ENCODE measurements around the gene PEAR1.

Gene PEAR1

GRCh38 chr1:156846643-156847042 is 46.9 kb upstream of the PEAR1 start:
- H3K4me3 ChIP-seq (ENCODE audit: low read depth, low read length): no peak overlapping the region
- in situ Hi-C loops (cut with HindIII; ENCODE audit: low sequenced_read_pairs): no loop called here
- no peak for TF ChIP-seq CTCF (IDR thresholded peaks at IDR 0.05; ENCODE audit: low read depth, low read length, missing control alignments)
- DNase-seq (ENCODE audit: low read depth): no peak

- no peak overlapping the region for H3K4me3 ChIP-seq (ENCODE audit: low read depth, low read length)
- DNase-seq (ENCODE audit: low read depth): no peak
- in situ Hi-C loops (cut with HindIII; ENCODE audit: low sequenced_read_pairs): no loop called here
- no peak for TF ChIP-seq CTCF (IDR thresholded peaks at IDR 0.05; ENCODE audit: low read depth, low read length, missing control alignments)
Observed at GRCh38 chr1:156847591-156848460, 45.7 kb upstream of the PEAR1 start.

- DNase-seq (ENCODE audit: low read depth): peak; percentile 70
- in situ Hi-C loops (cut with HindIII; ENCODE audit: low sequenced_read_pairs): no loop called here
- H3K4me3 ChIP-seq (ENCODE audit: low read depth, low read length): no peak overlapping the region
Observed at GRCh38 chr1:156848461-156849150, 44.9 kb upstream of the PEAR1 start.

GRCh38 chr1:156849151-156849496 is 44.4 kb upstream of the PEAR1 start:
- TF ChIP-seq CTCF (IDR thresholded peaks at IDR 0.05; ENCODE audit: low read depth, low read length, missing control alignments): no peak
- DNase-seq (ENCODE audit: low read depth): no peak
- no peak overlapping the region for H3K4me3 ChIP-seq (ENCODE audit: low read depth, low read length)

More at GRCh38 chr1:156848461-156849150, 44.9 kb upstream of the PEAR1 start:
- no peak for TF ChIP-seq CTCF (IDR thresholded peaks at IDR 0.05; ENCODE audit: low read depth, low read length, missing control alignments)

GRCh38 chr1:156851779-156852417 is 41.6 kb upstream of the PEAR1 start:
- in situ Hi-C loops (cut with HindIII; ENCODE audit: low sequenced_read_pairs): no loop called here
- H3K4me3 ChIP-seq (ENCODE audit: low read depth, low read length): no peak overlapping the region
- no peak for TF ChIP-seq CTCF (IDR thresholded peaks at IDR 0.05; ENCODE audit: low read depth, low read length, missing control alignments)
- no peak for DNase-seq (ENCODE audit: low read depth)

More at GRCh38 chr1:156849151-156849496, 44.4 kb upstream of the PEAR1 start:
- in situ Hi-C loops (cut with HindIII; ENCODE audit: low sequenced_read_pairs): no loop called here

GRCh38 chr1:156852418-156852874 is 41.1 kb upstream of the PEAR1 start:
- TF ChIP-seq CTCF (IDR thresholded peaks at IDR 0.05; ENCODE audit: low read depth, low read length, missing control alignments): no peak
- DNase-seq (ENCODE audit: low read depth): no peak
- in situ Hi-C loops (cut with HindIII; ENCODE audit: low sequenced_read_pairs): no loop called here
- H3K4me3 ChIP-seq (ENCODE audit: low read depth, low read length): no peak overlapping the region

Measured in astrocyte of the cerebellum (primary cell).